Measurements from ENCODE around the gene CUX1. TPM values are rescaled to one million over a fixed set of nuclear protein-coding genes. Genes with fewer than 3 reads are reported as not detected.
"Not testable (repeated sequence)": the region's sequence is repeated elsewhere in the genome, so short reads cannot be mapped to it uniquely, and the experiment has no call there.

The CUX1 gene
- total RNA-seq, 1 experiment from 2014 or later: 54.8 TPM

GRCh38 chr7:101829374-101829773, 11.9 kb downstream of the CUX1 start:
- Mint-ChIP-seq H3K9me3 (ENCODE audit: low read depth, unreplicated experiment) (no peaks in the 10 kb centered on the region), H3K36me3 (ENCODE audit: insufficient read depth, unreplicated experiment) (no peaks in the 10 kb centered on the region), H3K4me1 (ENCODE audit: low read depth, unreplicated experiment) (no peaks in the 10 kb centered on the region), H3K4me3 (ENCODE audit: low read depth, unreplicated experiment) (no peak overlapping the region), H3K27me3 (ENCODE audit: unreplicated experiment) (no peaks in the 10 kb centered on the region), H3K27ac (ENCODE audit: unreplicated experiment) (no peak overlapping the region)
- no peak for DNase-seq
- intact Hi-C loops (cut with micrococcal nuclease; ENCODE audit: unreplicated experiment): no loop called here
- TF ChIP-seq CTCF (IDR thresholded peaks at IDR 0.05; ENCODE audit: unreplicated experiment): no peak
- no TSS peak for BruUV-seq (replicated peaks)
- CTCF ChIA-PET: no interaction called here

GRCh38 chr7:101829821-101830220, 12.4 kb downstream of the CUX1 start:
- Mint-ChIP-seq H3K4me1 (ENCODE audit: low read depth, unreplicated experiment) (no peaks in the 10 kb centered on the region), H3K27ac (ENCODE audit: unreplicated experiment) (no peak overlapping the region), H3K9me3 (ENCODE audit: low read depth, unreplicated experiment) (no peaks in the 10 kb centered on the region), H3K27me3 (ENCODE audit: unreplicated experiment) (no peaks in the 10 kb centered on the region), H3K4me3 (ENCODE audit: low read depth, unreplicated experiment) (no peak overlapping the region), H3K36me3 (ENCODE audit: insufficient read depth, unreplicated experiment) (no peaks in the 10 kb centered on the region)
- CTCF ChIA-PET: no interaction called here
- BruUV-seq (replicated peaks): no TSS peak
- intact Hi-C loops (cut with micrococcal nuclease; ENCODE audit: unreplicated experiment): no loop called here
- TF ChIP-seq CTCF (IDR thresholded peaks at IDR 0.05; ENCODE audit: unreplicated experiment): no peak
- no peak for DNase-seq

- H3K4me1 Mint-ChIP-seq (ENCODE audit: low read depth, unreplicated experiment); H3K27ac Mint-ChIP-seq (ENCODE audit: unreplicated experiment); intact Hi-C loops (cut with micrococcal nuclease; ENCODE audit: unreplicated experiment); H3K27me3 Mint-ChIP-seq (ENCODE audit: unreplicated experiment); H3K36me3 Mint-ChIP-seq (ENCODE audit: insufficient read depth, unreplicated experiment); BruUV-seq (replicated peaks); CTCF ChIA-PET; DNase-seq; H3K9me3 Mint-ChIP-seq (ENCODE audit: low read depth, unreplicated experiment); H3K4me3 Mint-ChIP-seq (ENCODE audit: low read depth, unreplicated experiment): not testable (repeated sequence)
These were observed 14.0 kb downstream of the CUX1 start for GRCh38 chr7:101831396-101831795.

GRCh38 chr7:101832205-101832631, 14.8 kb downstream of the CUX1 start:
- H3K27me3 Mint-ChIP-seq (ENCODE audit: unreplicated experiment): no peaks in the 10 kb centered on the region
- CTCF ChIA-PET: no interaction called here
- no TSS peak for BruUV-seq (replicated peaks)
- no peaks in the 10 kb centered on the region for H3K9me3 Mint-ChIP-seq (ENCODE audit: low read depth, unreplicated experiment)
- DNase-seq: no peak
- H3K4me1 Mint-ChIP-seq (ENCODE audit: low read depth, unreplicated experiment): no peaks in the 10 kb centered on the region
- H3K4me3 Mint-ChIP-seq (ENCODE audit: low read depth, unreplicated experiment): no peak overlapping the region
- no peak for TF ChIP-seq CTCF (IDR thresholded peaks at IDR 0.05; ENCODE audit: unreplicated experiment)
- H3K36me3 Mint-ChIP-seq (ENCODE audit: insufficient read depth, unreplicated experiment): peaks cover 5% of the 10 kb centered on the region
- intact Hi-C loops (cut with micrococcal nuclease; ENCODE audit: unreplicated experiment): no loop called here
- no peak overlapping the region for H3K27ac Mint-ChIP-seq (ENCODE audit: unreplicated experiment)

- Mint-ChIP-seq H3K4me1 (ENCODE audit: low read depth, unreplicated experiment) (no peaks in the 10 kb centered on the region), H3K36me3 (ENCODE audit: insufficient read depth, unreplicated experiment) (peaks cover 5% of the 10 kb centered on the region), H3K27ac (ENCODE audit: unreplicated experiment) (no peak overlapping the region), H3K9me3 (ENCODE audit: low read depth, unreplicated experiment) (no peaks in the 10 kb centered on the region), H3K27me3 (ENCODE audit: unreplicated experiment) (no peaks in the 10 kb centered on the region), H3K4me3 (ENCODE audit: low read depth, unreplicated experiment) (no peak overlapping the region)
- intact Hi-C loops (cut with micrococcal nuclease; ENCODE audit: unreplicated experiment): no loop called here
- no peak for TF ChIP-seq CTCF (IDR thresholded peaks at IDR 0.05; ENCODE audit: unreplicated experiment)
- DNase-seq: no peak
- CTCF ChIA-PET: interaction anchor here (0.6 kb wide), 1 partner anchor 137 kb away, joined by 3 read pairs; no protein-coding TSS in a partner anchor
- BruUV-seq (replicated peaks): no TSS peak
These were observed 15.4 kb downstream of the CUX1 start for GRCh38 chr7:101832685-101833375.
